HepG2 (cell line): ENCODE data around the gene SERPINA6. TPM values are rescaled to one million over a fixed set of nuclear protein-coding genes. Genes with fewer than 3 reads are reported as not detected.

Source experiments
- BHLHE40 ChIP-seq: IDR thresholded peaks from 2 replicates; pipeline ENCODE4 v1.6.1; 2011; ENCODE audit warnings: low read length, improper control_type of control experiment
- KDM4B ChIP-seq: sonication (generic); formaldehyde crosslinking; IDR thresholded peaks from 2 replicates; pipeline ENCODE4 v1.4.0; 2020; ENCODE audit warnings: missing genetic modification reagents
- MYC ChIP-seq: sonication (generic); formaldehyde crosslinking; IDR thresholded peaks from 2 replicates; pipeline ENCODE4 v1.9.0; 2021; ENCODE audit warnings: missing genetic modification reagents, borderline replicate concordance
- NFIB ChIP-seq: sonication (generic); formaldehyde crosslinking; IDR thresholded peaks from 2 replicates; pipeline ENCODE4 v1.9.0; 2021; ENCODE audit warnings: missing genetic modification reagents, mild to moderate bottlenecking, borderline replicate concordance
- NR2F2 ChIP-seq: IDR thresholded peaks from 2 replicates; pipeline ENCODE4 v1.6.1; 2012; ENCODE audit warnings: low read depth, inconsistent platforms, borderline replicate concordance
- SAP130 ChIP-seq: IDR thresholded peaks from 2 replicates; pipeline ENCODE4 v1.6.1; 2016; ENCODE audit warnings: low read depth
- SMYD3 ChIP-seq: sonication (generic); formaldehyde crosslinking; IDR thresholded peaks from 2 replicates; pipeline ENCODE4 v1.8.1; 2023; ENCODE audit warnings: mild to moderate bottlenecking, missing genetic modification reagents
- SPEN ChIP-seq: sonication (generic); formaldehyde crosslinking; IDR thresholded peaks from 2 replicates; pipeline ENCODE4 v1.5.1; 2020; ENCODE audit warnings: low read depth, mild to moderate bottlenecking, missing genetic modification reagents
- ZNF224 ChIP-seq: sonication (generic); formaldehyde crosslinking; IDR thresholded peaks from 2 replicates; pipeline ENCODE4 v1.5.0; 2020; ENCODE audit warnings: mild to moderate bottlenecking, missing genetic modification reagents
- ZNF3 ChIP-seq: IDR thresholded peaks from 2 replicates; pipeline ENCODE4 v1.7.0; 2017; ENCODE audit warnings: inconsistent platforms
- ZNF367 ChIP-seq: sonication (generic); formaldehyde crosslinking; IDR thresholded peaks from 2 replicates; pipeline ENCODE4 v1.4.0; 2020; ENCODE audit warnings: missing genetic modification reagents, borderline replicate concordance
- ZNF383 ChIP-seq: sonication (generic); formaldehyde crosslinking; IDR thresholded peaks from 2 replicates; pipeline ENCODE4 v1.4.0; 2020; ENCODE audit warnings: missing genetic modification reagents, mild to moderate bottlenecking, borderline replicate concordance
- ZNF446 ChIP-seq: sonication (generic); formaldehyde crosslinking; IDR thresholded peaks from 2 replicates; pipeline ENCODE4 v1.5.0; 2020; ENCODE audit warnings: mild to moderate bottlenecking, missing genetic modification reagents
- ZNF616 ChIP-seq: sonication (generic); formaldehyde crosslinking; IDR thresholded peaks from 2 replicates; pipeline ENCODE4 v1.5.0; 2020; ENCODE audit warnings: low read depth, mild to moderate bottlenecking, missing genetic modification reagents
- ZNF674 ChIP-seq: sonication (generic); formaldehyde crosslinking; IDR thresholded peaks from 2 replicates; pipeline ENCODE4 v1.5.0; 2020; ENCODE audit warnings: low read depth, mild to moderate bottlenecking, missing genetic modification reagents
- ZNF768 ChIP-seq: sonication (generic); formaldehyde crosslinking; IDR thresholded peaks from 2 replicates; pipeline ENCODE4 v1.4.0; 2020; ENCODE audit warnings: missing genetic modification reagents
- ZSCAN21 ChIP-seq: sonication (generic); formaldehyde crosslinking; IDR thresholded peaks from 2 replicates; pipeline ENCODE4 v1.8.0; 2022; ENCODE audit warnings: mild to moderate bottlenecking, missing genetic modification reagents, moderate library complexity, borderline replicate concordance
- polyA plus RNA-seq, 8 experiments: library from polyadenylated mRNA; depleted of rRNA in 3 of 8; stranded (reverse) in 7 of 8; unstranded in 1 of 8; fragments of >200 nt; fragmentation: Illumina TruSeq in 4 of 8; extraction: Trizol in 4 of 8; gene quantifications; 2 replicates each; pipeline versions ENCODE4 v1.2.1 to v1.2.3, GENCODE V29; 2011 to 2016; ENCODE audit warnings: low read depth in 4 of 8, missing spikeins in 1 of 8, mixed read lengths in 1 of 8; ENCODE audit not compliant: insufficient read depth in 1 of 8
- total RNA-seq, 5 experiments: library from RNA; depleted of rRNA; stranded (reverse); fragments of >200 nt; fragmentation: Illumina TruSeq; extraction: Trizol; gene quantifications; 2 replicates each; pipeline ENCODE4 v1.2.3, GENCODE V29; 2016; ENCODE audit warnings: low read depth in 1 of 5
- TF ChIP-seq, protein P1 (sequence below): IDR thresholded peaks from 2 replicates; pipeline ENCODE4 v1.6.1; 2016; ENCODE audit warnings: missing compliant biosample characterization, missing genetic modification reagents, borderline replicate concordance
- TF ChIP-seq, protein P2 (sequence below): sonication (generic); formaldehyde crosslinking; IDR thresholded peaks from 2 replicates; pipeline ENCODE4 v1.5.0; 2020; ENCODE audit warnings: mild to moderate bottlenecking, missing genetic modification reagents
- TF ChIP-seq, protein P3 (sequence below): sonication (generic); formaldehyde crosslinking; conservative IDR thresholded peaks from 2 replicates; pipeline ENCODE4 v1.8.0; 2022; ENCODE audit warnings: low read depth, missing genetic modification reagents
- TF ChIP-seq, protein P4 (sequence below): sonication (generic); formaldehyde crosslinking; IDR thresholded peaks from 2 replicates; pipeline ENCODE4 v1.5.0; 2020; ENCODE audit warnings: mild to moderate bottlenecking, missing genetic modification reagents, borderline replicate concordance

The SERPINA6 gene
- total and polyA plus RNA-seq, 2 of the 13 experiments (the other 11 are each of a cell fraction or from before 2014, with no cell fraction given) = 260 to 333 TPM

DNA sequence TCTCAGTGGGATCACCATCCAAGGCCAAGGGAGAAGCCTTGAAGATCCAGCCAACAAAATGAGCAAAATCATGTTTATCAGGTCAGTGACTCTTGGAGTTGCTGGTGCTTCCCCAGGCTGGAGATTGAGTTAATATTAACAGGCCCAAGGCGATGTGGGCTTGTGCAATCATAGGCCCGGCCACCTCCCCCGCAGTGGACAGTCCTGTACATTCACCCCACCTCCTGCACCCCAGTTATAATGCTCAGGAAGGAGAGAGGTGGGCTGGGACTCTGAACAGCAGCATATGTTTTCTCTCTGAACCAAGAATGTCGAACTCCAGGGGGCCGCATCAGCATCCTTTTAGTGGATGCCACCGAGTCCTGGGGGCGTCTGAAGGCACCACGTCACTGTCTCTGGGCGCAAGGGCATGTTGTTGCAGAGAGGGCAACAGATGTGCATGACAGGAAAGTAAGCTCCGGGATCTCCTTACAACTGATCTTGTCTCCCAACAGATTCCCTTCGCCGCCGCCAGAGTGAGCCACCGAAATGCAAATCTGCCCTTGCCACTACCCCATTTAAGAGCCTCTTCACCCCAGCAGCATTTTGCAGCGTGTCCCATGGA lies 32.2 kb upstream of the SERPINA6 start (continued):
- TF ChIP-seq ZNF383 (CRISPR knock-in tag) = no peak
- TF ChIP-seq, protein P1, sequence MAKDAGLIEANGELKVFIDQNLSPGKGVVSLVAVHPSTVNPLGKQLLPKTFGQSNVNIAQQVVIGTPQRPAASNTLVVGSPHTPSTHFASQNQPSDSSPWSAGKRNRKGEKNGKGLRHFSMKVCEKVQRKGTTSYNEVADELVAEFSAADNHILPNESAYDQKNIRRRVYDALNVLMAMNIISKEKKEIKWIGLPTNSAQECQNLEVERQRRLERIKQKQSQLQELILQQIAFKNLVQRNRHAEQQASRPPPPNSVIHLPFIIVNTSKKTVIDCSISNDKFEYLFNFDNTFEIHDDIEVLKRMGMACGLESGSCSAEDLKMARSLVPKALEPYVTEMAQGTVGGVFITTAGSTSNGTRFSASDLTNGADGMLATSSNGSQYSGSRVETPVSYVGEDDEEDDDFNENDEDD (CRISPR knock-in tag) = no peak
- TF ChIP-seq ZNF446 (CRISPR knock-in tag) = no peak
- TF ChIP-seq SMYD3 = no peak
- peak; percentile 52; the same call in 1 of the 2 replicates for TF ChIP-seq SPEN (CRISPR knock-in tag)
- TF ChIP-seq ZNF224 (CRISPR knock-in tag) = no peak
- 0 out of 2 replicates have a peak, but pooled peaks have one; percentile 5 for TF ChIP-seq BHLHE40
- TF ChIP-seq ZNF367 (CRISPR knock-in tag) = no peak
- no peak for TF ChIP-seq KDM4B (CRISPR knock-in tag)
- TF ChIP-seq ZNF3 = no peak
- TF ChIP-seq, protein P2, sequence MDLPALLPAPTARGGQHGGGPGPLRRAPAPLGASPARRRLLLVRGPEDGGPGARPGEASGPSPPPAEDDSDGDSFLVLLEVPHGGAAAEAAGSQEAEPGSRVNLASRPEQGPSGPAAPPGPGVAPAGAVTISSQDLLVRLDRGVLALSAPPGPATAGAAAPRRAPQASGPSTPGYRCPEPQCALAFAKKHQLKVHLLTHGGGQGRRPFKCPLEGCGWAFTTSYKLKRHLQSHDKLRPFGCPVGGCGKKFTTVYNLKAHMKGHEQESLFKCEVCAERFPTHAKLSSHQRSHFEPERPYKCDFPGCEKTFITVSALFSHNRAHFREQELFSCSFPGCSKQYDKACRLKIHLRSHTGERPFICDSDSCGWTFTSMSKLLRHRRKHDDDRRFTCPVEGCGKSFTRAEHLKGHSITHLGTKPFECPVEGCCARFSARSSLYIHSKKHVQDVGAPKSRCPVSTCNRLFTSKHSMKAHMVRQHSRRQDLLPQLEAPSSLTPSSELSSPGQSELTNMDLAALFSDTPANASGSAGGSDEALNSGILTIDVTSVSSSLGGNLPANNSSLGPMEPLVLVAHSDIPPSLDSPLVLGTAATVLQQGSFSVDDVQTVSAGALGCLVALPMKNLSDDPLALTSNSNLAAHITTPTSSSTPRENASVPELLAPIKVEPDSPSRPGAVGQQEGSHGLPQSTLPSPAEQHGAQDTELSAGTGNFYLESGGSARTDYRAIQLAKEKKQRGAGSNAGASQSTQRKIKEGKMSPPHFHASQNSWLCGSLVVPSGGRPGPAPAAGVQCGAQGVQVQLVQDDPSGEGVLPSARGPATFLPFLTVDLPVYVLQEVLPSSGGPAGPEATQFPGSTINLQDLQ (CRISPR knock-in tag) = no peak
- TF ChIP-seq SAP130 (CRISPR knock-in tag) = peak; percentile 78
- TF ChIP-seq, protein P3, sequence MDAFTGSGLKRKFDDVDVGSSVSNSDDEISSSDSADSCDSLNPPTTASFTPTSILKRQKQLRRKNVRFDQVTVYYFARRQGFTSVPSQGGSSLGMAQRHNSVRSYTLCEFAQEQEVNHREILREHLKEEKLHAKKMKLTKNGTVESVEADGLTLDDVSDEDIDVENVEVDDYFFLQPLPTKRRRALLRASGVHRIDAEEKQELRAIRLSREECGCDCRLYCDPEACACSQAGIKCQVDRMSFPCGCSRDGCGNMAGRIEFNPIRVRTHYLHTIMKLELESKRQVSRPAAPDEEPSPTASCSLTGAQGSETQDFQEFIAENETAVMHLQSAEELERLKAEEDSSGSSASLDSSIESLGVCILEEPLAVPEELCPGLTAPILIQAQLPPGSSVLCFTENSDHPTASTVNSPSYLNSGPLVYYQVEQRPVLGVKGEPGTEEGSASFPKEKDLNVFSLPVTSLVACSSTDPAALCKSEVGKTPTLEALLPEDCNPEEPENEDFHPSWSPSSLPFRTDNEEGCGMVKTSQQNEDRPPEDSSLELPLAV (CRISPR knock-in tag) = no peak
- TF ChIP-seq, protein P4, sequence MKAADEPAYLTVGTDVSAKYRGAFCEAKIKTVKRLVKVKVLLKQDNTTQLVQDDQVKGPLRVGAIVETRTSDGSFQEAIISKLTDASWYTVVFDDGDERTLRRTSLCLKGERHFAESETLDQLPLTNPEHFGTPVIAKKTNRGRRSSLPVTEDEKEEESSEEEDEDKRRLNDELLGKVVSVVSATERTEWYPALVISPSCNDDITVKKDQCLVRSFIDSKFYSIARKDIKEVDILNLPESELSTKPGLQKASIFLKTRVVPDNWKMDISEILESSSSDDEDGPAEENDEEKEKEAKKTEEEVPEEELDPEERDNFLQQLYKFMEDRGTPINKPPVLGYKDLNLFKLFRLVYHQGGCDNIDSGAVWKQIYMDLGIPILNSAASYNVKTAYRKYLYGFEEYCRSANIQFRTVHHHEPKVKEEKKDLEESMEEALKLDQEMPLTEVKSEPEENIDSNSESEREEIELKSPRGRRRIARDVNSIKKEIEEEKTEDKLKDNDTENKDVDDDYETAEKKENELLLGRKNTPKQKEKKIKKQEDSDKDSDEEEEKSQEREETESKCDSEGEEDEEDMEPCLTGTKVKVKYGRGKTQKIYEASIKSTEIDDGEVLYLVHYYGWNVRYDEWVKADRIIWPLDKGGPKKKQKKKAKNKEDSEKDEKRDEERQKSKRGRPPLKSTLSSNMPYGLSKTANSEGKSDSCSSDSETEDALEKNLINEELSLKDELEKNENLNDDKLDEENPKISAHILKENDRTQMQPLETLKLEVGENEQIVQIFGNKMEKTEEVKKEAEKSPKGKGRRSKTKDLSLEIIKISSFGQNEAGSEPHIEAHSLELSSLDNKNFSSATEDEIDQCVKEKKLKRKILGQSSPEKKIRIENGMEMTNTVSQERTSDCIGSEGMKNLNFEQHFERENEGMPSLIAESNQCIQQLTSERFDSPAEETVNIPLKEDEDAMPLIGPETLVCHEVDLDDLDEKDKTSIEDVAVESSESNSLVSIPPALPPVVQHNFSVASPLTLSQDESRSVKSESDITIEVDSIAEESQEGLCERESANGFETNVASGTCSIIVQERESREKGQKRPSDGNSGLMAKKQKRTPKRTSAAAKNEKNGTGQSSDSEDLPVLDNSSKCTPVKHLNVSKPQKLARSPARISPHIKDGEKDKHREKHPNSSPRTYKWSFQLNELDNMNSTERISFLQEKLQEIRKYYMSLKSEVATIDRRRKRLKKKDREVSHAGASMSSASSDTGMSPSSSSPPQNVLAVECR (CRISPR knock-in tag) = peak; percentile 77; the same call in 1 of the 2 replicates
- TF ChIP-seq MYC (CRISPR knock-in tag) = peak; percentile 38; the same call in 1 of the 2 replicates
- no peak for TF ChIP-seq ZNF616
- TF ChIP-seq NFIB = no peak
- 0 out of 2 replicates have a peak, but pooled peaks have one; percentile 36 for TF ChIP-seq ZNF674 (CRISPR knock-in tag)
- TF ChIP-seq ZSCAN21 = peak; percentile 37; the same call in 1 of the 2 replicates
- TF ChIP-seq NR2F2 = no peak
- 0 out of 2 replicates have a peak, but pooled peaks have one; percentile 45 for TF ChIP-seq ZNF768 (CRISPR knock-in tag)
